Liver (tissue), 9 donors: ENCODE measurements around the gene TKTL1. TPM values are rescaled to one million over a fixed set of nuclear protein-coding genes. Genes with fewer than 3 reads are reported as not detected.

ENCODE experiments used
- DNase-seq: peaks from one replicate; pipeline ENCODE4 v3.0.0-alpha.2; 2017; ENCODE audit warnings: low spot score
- H3K27ac ChIP-seq, 2 donors: one replicate each; pipeline ENCODE4 v1.7.0; 2013; ENCODE audit warnings: inconsistent platforms in 2 of 2, low read length in 2 of 2, control low read depth in 1 of 2, low read depth in 1 of 2, mild to moderate bottlenecking in 1 of 2
- H3K27me3 ChIP-seq, 4 donors: one replicate each; pipeline versions ENCODE4 v1.6.1 to v1.7.0; 2013; ENCODE audit warnings: low read length in 3 of 4, inconsistent platforms in 1 of 4, mild to moderate bottlenecking in 1 of 4, moderate library complexity in 1 of 4; ENCODE audit not compliant: control insufficient read depth in 4 of 4, insufficient read depth in 4 of 4
- H3K36me3 ChIP-seq, 4 donors: one replicate each; pipeline versions ENCODE4 v1.6.1 to v1.7.0; 2013; ENCODE audit warnings: low read length in 3 of 4, mild to moderate bottlenecking in 3 of 4, low read depth in 1 of 4, moderate library complexity in 1 of 4; ENCODE audit not compliant: control insufficient read depth in 4 of 4, insufficient read depth in 3 of 4
- H3K4me1 ChIP-seq, 4 donors: one replicate each; pipeline versions ENCODE4 v1.6.1 to v1.7.0; 2013; ENCODE audit warnings: low read length in 3 of 4, mild to moderate bottlenecking in 3 of 4, moderate library complexity in 1 of 4; ENCODE audit not compliant: control insufficient read depth in 4 of 4, insufficient read depth in 4 of 4
- H3K4me3 ChIP-seq, 3 donors: one replicate each; pipeline versions ENCODE4 v1.6.1 to v1.7.0; 2013; ENCODE audit warnings: low read length in 3 of 3, control low read depth in 1 of 3, low read depth in 1 of 3, mild to moderate bottlenecking in 1 of 3
- H3K9ac ChIP-seq, 2 donors: one replicate each; pipeline ENCODE4 v1.7.0; 2013; ENCODE audit warnings: low read length in 2 of 2, mild to moderate bottlenecking in 2 of 2, moderate library complexity in 2 of 2, control low read depth in 1 of 2, low read depth in 1 of 2
- H3K9me3 ChIP-seq, 4 donors: one replicate each; pipeline versions ENCODE4 v1.6.1 to v1.7.0; 2013; ENCODE audit warnings: low read length in 3 of 4; ENCODE audit not compliant: control insufficient read depth in 4 of 4
- EGR1 ChIP-seq, 2 donors: IDR thresholded peaks; 2 replicates each; pipeline ENCODE4 v1.6.1; 2016 to 2018; ENCODE audit warnings: antibody characterized with exemption in 2 of 2, low read depth in 2 of 2
- FOXA1 ChIP-seq: IDR thresholded peaks from 2 replicates; pipeline ENCODE4 v1.6.1; 2016; ENCODE audit warnings: antibody characterized with exemption
- GABPA ChIP-seq, 2 donors: IDR thresholded peaks in 1 of 2; conservative IDR thresholded peaks in 1 of 2; 2 replicates each; pipeline ENCODE4 v1.6.1; 2016; ENCODE audit warnings: antibody characterized with exemption in 2 of 2, mild to moderate bottlenecking in 1 of 2, moderate library complexity in 1 of 2
- HNF4A ChIP-seq, 2 donors: conservative IDR thresholded peaks; 2 replicates each; pipeline ENCODE4 v1.6.1; 2016; ENCODE audit warnings: antibody characterized with exemption in 2 of 2, mild to moderate bottlenecking in 2 of 2
- HNF4G ChIP-seq: IDR thresholded peaks from 2 replicates; pipeline ENCODE4 v1.6.1; 2016; ENCODE audit warnings: antibody characterized with exemption
- JUND ChIP-seq, 2 donors: IDR thresholded peaks; 2 replicates each; pipeline ENCODE4 v1.6.1; 2016; ENCODE audit warnings: antibody characterized with exemption in 2 of 2
- RXRA ChIP-seq, 2 donors: IDR thresholded peaks; 2 replicates each; pipeline ENCODE4 v1.6.1; 2017 to 2018; ENCODE audit warnings: antibody characterized with exemption in 2 of 2, mild to moderate bottlenecking in 1 of 2
- SP1 ChIP-seq: IDR thresholded peaks from 2 replicates; pipeline ENCODE4 v1.6.1; 2018; ENCODE audit warnings: antibody characterized with exemption, mild to moderate bottlenecking
- YY1 ChIP-seq: IDR thresholded peaks from 2 replicates; pipeline ENCODE4 v1.6.1; 2016; ENCODE audit warnings: antibody characterized with exemption, mild to moderate bottlenecking
- WGBS: extraction: QIAGEN DNeasy Blood & Tissue Kit; methylation state at CpG from one replicate; pipeline ENCODE4 v1.1.7; 2013; 5-methylcytosine and 5-hydroxymethylcytosine counted together
- polyA plus RNA-seq, 2 donors: library from polyadenylated mRNA; stranded (reverse) in 1 of 2; unstranded in 1 of 2; fragments of 200-250 nt in 1 of 2; fragments of >200 nt in 1 of 2; fragmentation: Nextera tagmentation in 1 of 2; extraction: Ambion mirVana in 1 of 2; gene quantifications; one replicate each; pipeline versions ENCODE4 v1.2.1 to v1.2.3, GENCODE V29; 2013 to 2015
- total RNA-seq, 2 donors: library from RNA; depleted of rRNA; stranded (reverse); fragments of >200 nt; gene quantifications; one replicate each; pipeline ENCODE4 v1.2.3, GENCODE V29; 2014
- TF ChIP-seq, protein P1 (sequence below): IDR thresholded peaks from 2 replicates; pipeline ENCODE4 v1.6.1; 2016; ENCODE audit warnings: antibody characterized with exemption
- TF ChIP-seq, protein P2 (sequence below): IDR thresholded peaks from 2 replicates; pipeline ENCODE4 v1.6.1; 2016; ENCODE audit warnings: antibody characterized with exemption
- TF ChIP-seq, protein P3 (sequence below): IDR thresholded peaks from 2 replicates; pipeline ENCODE4 v1.6.1; 2016; ENCODE audit warnings: antibody characterized with exemption
- TF ChIP-seq, protein P4 (sequence below): IDR thresholded peaks from 2 replicates; pipeline ENCODE4 v1.6.1; 2016; ENCODE audit warnings: antibody characterized with exemption, mild to moderate bottlenecking
- donor health status: healthy.
- donor health status: healthy.
- donor health status: healthy.
- donor health status: healthy.
- donor health status: healthy.

TKTL1 gene
- total and polyA plus RNA-seq, 4 donors = under 0.01 TPM; not detected in 3

DNA sequence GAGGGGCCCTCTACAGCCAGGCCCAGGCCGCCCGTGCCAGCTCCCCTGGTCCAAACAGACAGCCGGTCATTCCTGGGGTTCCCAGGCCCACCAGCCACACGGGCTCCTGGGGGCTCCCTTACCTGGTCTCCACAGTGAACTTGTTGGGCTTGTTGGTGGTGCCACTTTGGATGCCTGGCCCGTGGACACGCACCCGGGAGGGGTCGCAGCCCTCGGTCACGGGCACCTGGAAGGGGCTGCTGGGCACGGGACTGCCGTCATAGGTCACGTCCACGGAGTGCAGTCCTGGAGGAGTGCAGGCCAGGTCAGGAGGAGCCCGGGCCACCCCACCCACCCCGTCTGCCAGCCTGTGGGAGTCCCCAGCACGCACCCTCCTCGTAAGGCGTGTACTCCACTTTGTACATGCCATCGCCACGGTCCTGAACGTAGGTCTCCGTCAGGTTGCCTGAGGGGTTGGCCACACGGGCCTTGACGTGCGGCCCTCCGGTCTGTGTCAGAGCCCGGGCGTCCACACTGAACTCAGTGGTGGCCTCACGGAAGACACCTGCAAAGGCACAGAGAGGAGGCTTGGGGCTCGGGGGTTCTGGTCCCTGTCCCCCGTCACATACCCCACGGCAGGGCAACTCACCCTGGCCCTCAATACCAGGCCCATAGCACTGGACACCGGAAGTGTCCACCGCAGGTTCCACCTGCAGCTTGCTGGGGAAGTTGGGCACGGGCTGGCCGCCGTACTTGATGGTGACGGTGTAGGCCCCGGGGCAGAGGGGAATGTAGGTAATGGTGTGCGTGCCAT is 64.0 kb downstream of the TKTL1 start:
- TF ChIP-seq RXRA (IDR thresholded peaks at IDR 0.05) = no peak
- no peak for TF ChIP-seq JUND (IDR thresholded peaks at IDR 0.05)
- no peak for TF ChIP-seq GABPA (IDR thresholded peaks at IDR 0.05 in 1 of 2, conservative IDR thresholded peaks at IDR 0.05 in 1 of 2)
- TF ChIP-seq HNF4G = no peak
- no peak for TF ChIP-seq SP1
- TF ChIP-seq, protein P1, sequence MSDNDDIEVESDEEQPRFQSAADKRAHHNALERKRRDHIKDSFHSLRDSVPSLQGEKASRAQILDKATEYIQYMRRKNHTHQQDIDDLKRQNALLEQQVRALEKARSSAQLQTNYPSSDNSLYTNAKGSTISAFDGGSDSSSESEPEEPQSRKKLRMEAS = no peak
- TF ChIP-seq EGR1 (IDR thresholded peaks at IDR 0.05; ENCODE audit: low read depth in 2 of 2) = no peak
- TF ChIP-seq YY1 = no peak
- no peak for TF ChIP-seq HNF4A (conservative IDR thresholded peaks at IDR 0.05)
- TF ChIP-seq, protein P2, sequence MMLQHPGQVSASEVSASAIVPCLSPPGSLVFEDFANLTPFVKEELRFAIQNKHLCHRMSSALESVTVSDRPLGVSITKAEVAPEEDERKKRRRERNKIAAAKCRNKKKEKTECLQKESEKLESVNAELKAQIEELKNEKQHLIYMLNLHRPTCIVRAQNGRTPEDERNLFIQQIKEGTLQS = no peak
- H3K27me3 ChIP-seq = no peaks in the 10 kb centered on the region
- H3K27ac ChIP-seq = peak overlapping the region; percentile 7 to 15
- no peak overlapping the region for H3K4me3 ChIP-seq
- no peak overlapping the region for H3K9ac ChIP-seq
- H3K9me3 ChIP-seq = no peaks in the 10 kb centered on the region
- H3K4me1 ChIP-seq = peaks cover 5 to 24% (median 8%) of the 10 kb centered on the region in 4 donors
- 93% methylated on average over 41 of the region's 41 CpGs for WGBS
- peaks cover 0 to 2% (median 0%) of the 10 kb centered on the region in 4 donors for H3K36me3 ChIP-seq
- no peak for DNase-seq

DNA sequence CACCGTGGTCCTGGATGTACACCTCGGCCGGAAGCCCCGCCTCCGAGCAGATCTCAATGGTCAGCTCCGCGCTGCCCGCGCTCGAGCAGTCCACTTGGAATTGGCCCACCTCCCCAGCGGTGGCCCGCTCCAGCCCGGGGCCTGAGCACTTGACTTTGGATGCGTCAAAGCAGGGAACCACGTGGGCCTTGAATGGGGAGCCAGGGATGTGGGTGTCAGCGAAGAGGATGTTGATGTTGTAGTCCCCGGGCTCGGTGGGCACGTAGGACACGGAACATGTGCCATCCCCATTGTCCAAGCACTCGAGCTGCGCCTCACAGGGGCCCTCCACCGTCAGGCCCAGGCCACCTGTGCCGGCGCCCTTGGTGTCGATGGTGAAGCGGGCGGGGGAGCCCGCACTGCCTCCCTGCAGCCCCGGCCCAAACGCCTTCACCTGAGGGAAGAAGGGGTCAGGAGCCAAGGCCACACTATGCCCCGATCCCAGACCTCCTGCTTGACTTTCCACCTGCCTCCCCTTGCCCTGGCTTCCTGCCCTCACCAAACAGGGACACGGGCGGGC is 64.6 kb downstream of the TKTL1 start:
- DNase-seq = no peak
- Histone ChIP-seq H3K4me1 (peaks cover 5 to 24% (median 8%) of the 10 kb centered on the region in 4 donors), H3K4me3 (no peak overlapping the region), H3K27me3 (no peaks in the 10 kb centered on the region), H3K9ac (no peak overlapping the region), H3K9me3 (no peaks in the 10 kb centered on the region), H3K36me3 (peaks cover 0 to 2% (median 0%) of the 10 kb centered on the region in 4 donors), H3K27ac (no peak overlapping the region)
- 90% methylated on average over 34 of the region's 34 CpGs for WGBS
- TF ChIP-seq, protein P3, sequence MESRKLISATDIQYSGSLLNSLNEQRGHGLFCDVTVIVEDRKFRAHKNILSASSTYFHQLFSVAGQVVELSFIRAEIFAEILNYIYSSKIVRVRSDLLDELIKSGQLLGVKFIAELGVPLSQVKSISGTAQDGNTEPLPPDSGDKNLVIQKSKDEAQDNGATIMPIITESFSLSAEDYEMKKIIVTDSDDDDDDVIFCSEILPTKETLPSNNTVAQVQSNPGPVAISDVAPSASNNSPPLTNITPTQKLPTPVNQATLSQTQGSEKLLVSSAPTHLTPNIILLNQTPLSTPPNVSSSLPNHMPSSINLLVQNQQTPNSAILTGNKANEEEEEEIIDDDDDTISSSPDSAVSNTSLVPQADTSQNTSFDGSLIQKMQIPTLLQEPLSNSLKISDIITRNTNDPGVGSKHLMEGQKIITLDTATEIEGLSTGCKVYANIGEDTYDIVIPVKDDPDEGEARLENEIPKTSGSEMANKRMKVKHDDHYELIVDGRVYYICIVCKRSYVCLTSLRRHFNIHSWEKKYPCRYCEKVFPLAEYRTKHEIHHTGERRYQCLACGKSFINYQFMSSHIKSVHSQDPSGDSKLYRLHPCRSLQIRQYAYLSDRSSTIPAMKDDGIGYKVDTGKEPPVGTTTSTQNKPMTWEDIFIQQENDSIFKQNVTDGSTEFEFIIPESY = no peak
- TF ChIP-seq SP1 (no peak), FOXA1 (no peak), GABPA (IDR thresholded peaks at IDR 0.05 in 1 of 2, conservative IDR thresholded peaks at IDR 0.05 in 1 of 2) (no peak), JUND (IDR thresholded peaks at IDR 0.05) (no peak), RXRA (IDR thresholded peaks at IDR 0.05) (no peak)
- TF ChIP-seq, protein P4, sequence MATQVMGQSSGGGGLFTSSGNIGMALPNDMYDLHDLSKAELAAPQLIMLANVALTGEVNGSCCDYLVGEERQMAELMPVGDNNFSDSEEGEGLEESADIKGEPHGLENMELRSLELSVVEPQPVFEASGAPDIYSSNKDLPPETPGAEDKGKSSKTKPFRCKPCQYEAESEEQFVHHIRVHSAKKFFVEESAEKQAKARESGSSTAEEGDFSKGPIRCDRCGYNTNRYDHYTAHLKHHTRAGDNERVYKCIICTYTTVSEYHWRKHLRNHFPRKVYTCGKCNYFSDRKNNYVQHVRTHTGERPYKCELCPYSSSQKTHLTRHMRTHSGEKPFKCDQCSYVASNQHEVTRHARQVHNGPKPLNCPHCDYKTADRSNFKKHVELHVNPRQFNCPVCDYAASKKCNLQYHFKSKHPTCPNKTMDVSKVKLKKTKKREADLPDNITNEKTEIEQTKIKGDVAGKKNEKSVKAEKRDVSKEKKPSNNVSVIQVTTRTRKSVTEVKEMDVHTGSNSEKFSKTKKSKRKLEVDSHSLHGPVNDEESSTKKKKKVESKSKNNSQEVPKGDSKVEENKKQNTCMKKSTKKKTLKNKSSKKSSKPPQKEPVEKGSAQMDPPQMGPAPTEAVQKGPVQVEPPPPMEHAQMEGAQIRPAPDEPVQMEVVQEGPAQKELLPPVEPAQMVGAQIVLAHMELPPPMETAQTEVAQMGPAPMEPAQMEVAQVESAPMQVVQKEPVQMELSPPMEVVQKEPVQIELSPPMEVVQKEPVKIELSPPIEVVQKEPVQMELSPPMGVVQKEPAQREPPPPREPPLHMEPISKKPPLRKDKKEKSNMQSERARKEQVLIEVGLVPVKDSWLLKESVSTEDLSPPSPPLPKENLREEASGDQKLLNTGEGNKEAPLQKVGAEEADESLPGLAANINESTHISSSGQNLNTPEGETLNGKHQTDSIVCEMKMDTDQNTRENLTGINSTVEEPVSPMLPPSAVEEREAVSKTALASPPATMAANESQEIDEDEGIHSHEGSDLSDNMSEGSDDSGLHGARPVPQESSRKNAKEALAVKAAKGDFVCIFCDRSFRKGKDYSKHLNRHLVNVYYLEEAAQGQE = no peak
